ENCODE data around the gene HIPK2.
"Not testable (repeated sequence)": the region's sequence is repeated elsewhere in the genome, so short reads cannot be mapped to it uniquely, and the experiment has no call there.

Gene HIPK2

GRCh38 chr7:139618482-139619366 lies 159.1 kb downstream of the HIPK2 start:
- peak; percentile 50 for DNase-seq

- DNase-seq, result no peak
These were observed 160.7 kb downstream of the HIPK2 start for GRCh38 chr7:139617074-139617473.

DNA sequence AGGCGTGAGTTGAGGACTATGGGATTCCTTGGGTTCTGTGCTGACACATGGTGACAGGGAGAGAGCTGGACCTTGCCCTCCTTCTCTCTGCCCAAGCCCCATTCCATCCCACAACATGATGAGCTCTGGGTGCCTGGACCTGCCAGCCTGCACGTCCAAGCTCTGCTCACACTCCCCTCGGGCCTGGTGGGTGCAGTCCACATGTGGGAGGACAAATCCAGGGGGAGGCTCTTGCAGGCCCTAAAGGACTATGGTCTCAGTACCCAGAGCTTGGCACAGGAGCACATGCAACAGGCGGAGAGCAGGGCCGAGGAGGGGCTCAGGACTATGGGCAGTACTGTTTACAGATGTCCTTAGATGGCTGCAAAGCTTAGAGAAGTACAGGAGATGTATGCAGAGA lies 162.9 kb downstream of the HIPK2 start:
- no peak for DNase-seq

DNA sequence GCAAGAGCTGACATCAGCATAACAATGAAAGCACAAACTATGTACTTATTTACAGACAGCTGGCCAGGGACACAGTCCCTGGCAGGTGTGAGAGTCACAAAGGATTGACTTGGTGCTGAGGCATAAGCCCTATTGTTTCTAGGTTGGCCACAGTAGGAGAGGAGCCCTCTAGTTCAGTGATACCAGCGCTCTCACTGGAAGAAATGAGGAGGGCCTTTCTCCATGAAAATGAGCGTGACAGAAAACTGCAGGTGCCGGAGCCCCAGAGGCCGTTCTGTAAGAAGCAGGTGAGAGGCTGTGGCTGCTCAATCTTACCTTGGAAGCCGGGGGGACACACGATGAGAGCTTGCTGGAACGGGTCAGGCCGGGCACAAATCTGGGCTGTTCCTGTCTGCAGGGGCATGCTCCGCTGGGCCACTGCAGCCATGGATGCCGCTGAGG lies 163.8 kb downstream of the HIPK2 start:
- no peak for DNase-seq

DNA sequence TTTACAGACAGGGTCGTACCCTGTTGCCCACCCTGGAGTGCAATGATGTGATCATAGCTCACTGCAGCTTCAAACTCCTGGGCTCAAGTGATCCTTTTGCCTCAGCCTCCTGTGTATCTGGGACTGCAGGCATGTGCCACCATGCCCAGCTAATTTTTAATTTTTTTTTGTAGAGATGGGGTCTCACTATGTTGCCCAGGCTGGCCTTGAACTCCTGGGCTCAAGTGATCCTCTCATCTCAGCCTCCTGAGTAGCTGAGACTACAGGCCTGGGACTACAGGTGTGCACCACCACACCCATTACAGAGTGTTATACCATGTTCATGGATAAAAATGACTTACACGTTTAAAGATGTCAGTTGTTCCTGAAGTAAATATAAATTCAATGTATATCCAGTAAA lies 166.2 kb downstream of the HIPK2 start:
- DNase-seq, result not testable (repeated sequence)

GRCh38 chr7:139610595-139610994 lies 167.2 kb downstream of the HIPK2 start:
- no peak for DNase-seq

- DNase-seq, result no peak
These were observed 173.9 kb downstream of the HIPK2 start for GRCh38 chr7:139603896-139604295.

- DNase-seq, result no peak
These were observed 174.5 kb downstream of the HIPK2 start for GRCh38 chr7:139603282-139603681.

GRCh38 chr7:139602143-139602722 lies 175.6 kb downstream of the HIPK2 start:
- peak; percentile 41 for DNase-seq

DNA sequence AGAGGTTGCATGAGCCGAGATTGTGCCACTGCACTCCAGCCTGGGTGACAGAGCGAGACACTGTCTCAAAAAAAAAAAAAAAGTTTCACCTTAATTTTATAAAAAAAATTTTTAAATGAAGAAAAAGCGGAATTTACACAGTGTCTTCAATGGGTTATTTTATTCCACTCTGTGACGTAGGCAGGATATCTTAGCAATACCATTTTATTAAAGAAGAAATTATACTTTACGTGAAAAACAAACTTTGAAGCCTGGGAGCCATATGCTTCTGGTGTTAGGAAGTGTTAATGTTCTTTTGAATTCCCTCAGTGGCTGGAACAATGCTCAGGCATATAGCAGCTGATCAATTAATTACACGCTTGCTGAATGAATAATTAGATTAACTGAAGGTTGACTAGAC lies 176.6 kb downstream of the HIPK2 start:
- DNase-seq, result no peak

DNA sequence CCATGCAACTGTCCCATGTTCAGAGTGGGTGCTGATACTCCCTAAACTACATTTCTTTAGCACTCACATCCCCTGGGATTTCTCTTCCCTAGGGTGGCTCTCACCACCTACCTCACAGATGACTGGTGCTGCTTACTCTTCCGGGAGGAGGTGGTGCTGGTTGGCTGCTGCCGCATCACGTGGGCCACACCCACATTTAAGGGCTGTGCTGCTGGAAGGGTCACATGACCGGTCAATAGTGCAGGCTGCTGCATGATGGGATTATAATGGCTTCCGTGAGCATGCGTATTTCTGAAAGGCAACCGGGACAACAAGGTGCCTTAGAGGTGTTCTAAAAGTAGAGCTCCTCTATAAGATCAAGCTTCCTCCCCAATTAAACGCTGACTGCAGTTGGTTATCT lies 177.5 kb downstream of the HIPK2 start:
- DNase-seq, result no peak

GRCh38 chr7:139598642-139599041 lies 179.2 kb downstream of the HIPK2 start:
- no peak for DNase-seq

- no peak for DNase-seq
These were observed 180.8 kb downstream of the HIPK2 start for GRCh38 chr7:139597028-139597427.

- DNase-seq, result no peak
These were observed 181.2 kb downstream of the HIPK2 start for GRCh38 chr7:139596626-139597025.

DNA sequence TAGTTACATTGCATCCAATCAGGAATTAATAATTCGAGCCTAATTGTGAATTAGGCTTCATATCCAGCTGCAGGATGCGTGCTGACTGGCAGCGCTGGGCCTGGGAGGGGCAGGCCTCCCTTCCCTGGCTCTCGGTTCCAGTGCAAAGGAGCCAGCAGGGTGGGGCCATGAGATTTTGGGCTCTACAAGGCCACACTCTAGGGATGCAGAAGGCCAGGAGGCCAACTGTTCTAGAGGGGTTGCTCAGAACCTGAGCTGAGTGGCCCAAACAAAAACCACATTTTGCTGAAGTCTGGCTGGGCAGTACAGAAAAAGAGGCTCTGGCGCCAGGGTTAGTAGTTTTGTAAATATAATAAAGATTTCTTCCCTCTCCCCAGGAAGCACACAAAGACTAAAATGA lies 182.0 kb downstream of the HIPK2 start:
- DNase-seq, result no peak

- no peak for DNase-seq
These were observed 182.8 kb downstream of the HIPK2 start for GRCh38 chr7:139594911-139595476.

DNA sequence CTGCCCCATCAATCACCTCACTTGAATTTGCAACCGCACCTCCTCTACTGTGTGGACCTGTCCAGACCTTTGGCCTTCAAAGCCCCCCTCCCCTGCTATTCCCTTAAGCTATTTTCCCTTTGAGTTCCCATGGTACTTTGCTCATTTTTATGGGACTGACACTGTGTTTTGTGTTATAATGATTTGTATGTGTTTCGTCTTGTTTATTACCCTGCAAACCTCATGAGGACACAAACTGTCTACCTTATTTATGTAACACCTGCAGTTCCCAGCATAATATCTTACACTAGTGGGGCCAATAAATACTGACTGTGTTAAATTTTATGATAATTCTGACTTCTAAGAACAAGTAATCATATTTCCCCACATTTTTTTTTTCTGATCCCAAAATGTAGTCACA lies 183.7 kb downstream of the HIPK2 start:
- no peak for DNase-seq

- DNase-seq, result no peak
These were observed 184.9 kb downstream of the HIPK2 start for GRCh38 chr7:139592801-139593461.

DNA sequence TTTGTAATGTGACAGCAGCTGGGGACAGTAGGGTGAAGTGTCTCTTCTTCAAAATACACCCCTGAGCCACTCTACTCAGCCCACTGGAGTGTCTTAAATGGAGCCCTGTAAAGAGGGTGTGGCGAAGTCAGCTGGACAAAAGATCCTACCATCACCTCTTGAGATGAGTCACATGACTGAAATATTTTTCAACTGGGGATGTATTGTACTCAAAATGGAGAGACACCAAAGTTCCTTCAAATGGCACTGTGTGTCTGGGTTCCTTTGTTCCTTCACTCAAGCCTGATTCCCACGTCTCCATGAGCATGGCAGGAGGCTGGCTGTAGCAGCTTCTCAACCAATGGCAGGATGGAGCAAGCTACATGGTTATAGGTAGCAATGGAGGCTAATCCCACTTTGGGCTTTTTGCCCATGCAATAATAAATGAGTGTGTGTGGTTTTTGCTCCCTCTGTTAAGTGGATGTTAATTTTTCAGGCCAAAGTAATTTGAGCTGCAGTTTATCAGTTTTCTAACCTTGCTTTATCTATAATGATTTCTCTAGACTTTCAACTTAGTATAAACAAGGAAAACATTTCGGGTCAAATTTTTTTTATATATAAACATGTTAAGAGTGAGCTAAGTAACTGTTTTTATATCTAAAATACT lies 186.1 kb downstream of the HIPK2 start:
- DNase-seq, result no peak

DNA sequence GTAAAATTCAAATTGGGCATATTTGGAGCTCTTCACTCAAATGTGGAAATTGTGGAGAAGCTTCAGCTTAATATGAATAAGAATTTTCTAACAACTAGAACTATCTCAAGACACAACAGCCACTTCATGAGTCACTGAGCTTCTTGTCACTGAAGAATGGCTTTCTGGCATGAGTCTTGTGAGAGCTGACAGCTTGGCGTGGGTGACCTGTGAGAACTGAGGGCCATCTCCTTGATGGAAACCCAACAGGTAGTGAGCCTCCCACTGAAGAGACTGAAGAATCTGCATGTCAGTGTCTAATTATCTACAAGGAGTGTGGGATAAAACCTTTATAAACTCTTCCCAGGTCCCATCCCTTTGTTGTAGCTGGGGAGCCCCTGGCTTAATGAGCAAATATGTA lies 188.3 kb downstream of the HIPK2 start:
- no peak for DNase-seq

DNA sequence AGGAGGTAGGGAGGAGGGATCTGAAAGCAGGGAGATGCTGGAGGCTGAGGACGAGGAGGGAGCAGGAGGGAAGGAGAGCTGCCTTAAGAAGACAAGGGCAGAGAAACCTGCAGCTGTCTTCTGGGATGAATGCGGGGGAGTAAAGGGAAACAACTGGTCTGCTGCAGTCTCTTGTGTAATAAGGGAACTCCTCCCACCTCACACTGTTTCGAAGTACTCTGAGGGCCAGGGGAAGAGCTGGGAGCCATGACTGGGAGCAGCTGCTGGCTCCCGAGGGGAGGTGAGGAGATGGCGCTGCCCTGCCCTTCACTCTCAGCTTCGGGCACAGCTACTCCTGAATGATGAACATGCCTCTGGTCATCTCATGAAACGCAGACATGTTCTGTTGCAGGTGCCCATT lies 189.2 kb downstream of the HIPK2 start:
- no peak for DNase-seq

DNA sequence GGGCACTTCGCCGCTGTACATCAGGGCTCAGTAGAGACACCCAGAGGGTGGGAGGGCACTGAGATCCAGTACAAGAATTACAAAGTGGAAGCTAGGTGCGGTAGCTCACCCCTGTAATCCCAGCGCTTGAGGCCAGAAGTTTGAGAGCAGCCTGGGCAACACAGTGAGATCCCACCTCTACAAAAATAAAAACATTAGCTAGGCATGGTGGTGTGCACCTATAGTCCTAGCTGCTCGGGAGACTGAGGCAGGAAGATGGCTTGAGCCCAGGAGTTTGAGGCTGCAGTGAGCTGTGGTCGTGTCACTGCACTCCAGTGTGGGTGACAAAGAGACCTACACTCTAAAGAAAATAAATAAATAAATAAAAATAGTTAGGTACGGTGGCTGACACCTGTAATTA lies 190.3 kb downstream of the HIPK2 start:
- no peak for DNase-seq

DNA sequence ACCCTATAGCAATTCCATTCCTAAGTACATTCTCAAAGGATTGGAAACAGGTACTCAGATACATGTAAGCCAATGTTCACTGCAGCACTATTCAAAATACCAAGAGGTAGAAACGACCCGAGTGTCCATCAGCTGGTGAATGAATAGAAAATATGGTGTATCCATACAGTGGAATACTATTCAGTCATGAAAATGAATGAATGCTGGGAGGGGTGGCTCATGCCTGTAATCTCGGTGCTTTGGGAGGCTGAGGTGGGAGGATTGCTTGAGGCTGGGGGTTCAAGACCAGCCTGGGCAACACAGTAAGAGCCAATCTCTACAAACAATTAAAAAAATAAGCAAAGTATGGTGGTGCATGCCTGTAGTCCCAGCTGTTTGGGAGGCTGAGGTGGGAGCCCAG lies 191.5 kb downstream of the HIPK2 start:
- no peak for DNase-seq
